Astrocyte (in vitro differentiated cells and primary cell): ENCODE measurements around the gene JAZF1.

ENCODE experiments used
- EZH2 ChIP-seq: IDR thresholded peaks from 2 replicates; pipeline ENCODE4 v1.6.1; 2012; ENCODE audit warnings: mild to moderate bottlenecking, low read length, inconsistent platforms; ENCODE audit not compliant: insufficient read depth
- TF ChIP-seq, protein P1 (sequence below): IDR thresholded peaks from 2 replicates; pipeline ENCODE4 v1.5.1; 2011; ENCODE audit warnings: low read depth, mild to moderate bottlenecking, inconsistent platforms, low read length, moderate library complexity; ENCODE audit not compliant: insufficient read depth

DNA sequence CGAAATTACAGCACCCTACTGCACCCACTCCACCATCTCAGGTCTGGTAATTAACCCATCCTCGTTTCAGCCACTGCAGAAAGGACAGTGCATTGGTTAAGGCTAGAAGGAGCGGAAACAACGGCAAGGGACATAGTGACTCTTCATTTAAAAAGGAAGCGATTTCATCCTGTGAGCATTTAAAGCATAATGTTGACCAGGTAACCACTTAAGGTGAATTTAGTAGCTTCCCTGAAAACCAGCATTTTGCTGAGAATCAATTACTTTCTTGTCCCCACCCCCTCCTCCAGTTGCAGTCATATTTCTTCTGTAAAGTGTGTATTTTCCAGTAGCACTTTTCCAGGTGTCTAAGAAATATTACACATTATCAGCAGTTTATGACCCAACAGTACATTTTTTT is 821 bp upstream of the JAZF1 start:
- TF ChIP-seq, protein P1, sequence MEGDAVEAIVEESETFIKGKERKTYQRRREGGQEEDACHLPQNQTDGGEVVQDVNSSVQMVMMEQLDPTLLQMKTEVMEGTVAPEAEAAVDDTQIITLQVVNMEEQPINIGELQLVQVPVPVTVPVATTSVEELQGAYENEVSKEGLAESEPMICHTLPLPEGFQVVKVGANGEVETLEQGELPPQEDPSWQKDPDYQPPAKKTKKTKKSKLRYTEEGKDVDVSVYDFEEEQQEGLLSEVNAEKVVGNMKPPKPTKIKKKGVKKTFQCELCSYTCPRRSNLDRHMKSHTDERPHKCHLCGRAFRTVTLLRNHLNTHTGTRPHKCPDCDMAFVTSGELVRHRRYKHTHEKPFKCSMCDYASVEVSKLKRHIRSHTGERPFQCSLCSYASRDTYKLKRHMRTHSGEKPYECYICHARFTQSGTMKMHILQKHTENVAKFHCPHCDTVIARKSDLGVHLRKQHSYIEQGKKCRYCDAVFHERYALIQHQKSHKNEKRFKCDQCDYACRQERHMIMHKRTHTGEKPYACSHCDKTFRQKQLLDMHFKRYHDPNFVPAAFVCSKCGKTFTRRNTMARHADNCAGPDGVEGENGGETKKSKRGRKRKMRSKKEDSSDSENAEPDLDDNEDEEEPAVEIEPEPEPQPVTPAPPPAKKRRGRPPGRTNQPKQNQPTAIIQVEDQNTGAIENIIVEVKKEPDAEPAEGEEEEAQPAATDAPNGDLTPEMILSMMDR, result no peak
- no peak for TF ChIP-seq EZH2
